Naive B cell (primary cell): ENCODE measurements around the gene STX12. TPM values are rescaled to one million over a fixed set of nuclear protein-coding genes. Genes with fewer than 3 reads are reported as not detected.
"Not testable (repeated sequence)": the region's sequence is repeated elsewhere in the genome, so short reads cannot be mapped to it uniquely, and the experiment has no call there.

Experiments used
- ATAC-seq, 2 donors: fragments of 150-1000 bp; cut with Tn5 transposase; 2 replicates each; pipeline ENCODE4 v1.10.0; 2021; ENCODE audit warnings: low read depth in 2 of 2, mild to moderate bottlenecking in 2 of 2, moderate library complexity in 2 of 2
- DNase-seq: peaks from one replicate; pipeline ENCODE4 v3.0.0; 2022
- H3K27ac Mint-ChIP-seq, 6 donors: one replicate each; pipeline ENCODE4 v1.8.0; 2020 to 2022; ENCODE audit warnings: mild to moderate bottlenecking in 6 of 6, mixed read lengths in 6 of 6, moderate library complexity in 5 of 6, inconsistent platforms in 2 of 6
- H3K27me3 Mint-ChIP-seq, 3 donors: one replicate each; pipeline ENCODE4 v1.8.0; 2021 to 2022; ENCODE audit warnings: mixed read lengths in 3 of 3, mild to moderate bottlenecking in 1 of 3
- H3K36me3 Mint-ChIP-seq, 2 donors: one replicate each; pipeline ENCODE4 v1.8.0; 2020 to 2022; ENCODE audit warnings: mixed read lengths in 2 of 2, inconsistent platforms in 1 of 2, mild to moderate bottlenecking in 1 of 2
- H3K4me1 Mint-ChIP-seq, 3 donors: one replicate each; pipeline ENCODE4 v1.8.0; 2020 to 2022; ENCODE audit warnings: mixed read lengths in 3 of 3, inconsistent platforms in 1 of 3, mild to moderate bottlenecking in 1 of 3, moderate library complexity in 1 of 3
- H3K4me3 Mint-ChIP-seq, 8 donors: one replicate each; pipeline ENCODE4 v1.8.0; 2020 to 2022; ENCODE audit warnings: mild to moderate bottlenecking in 8 of 8, mixed read lengths in 8 of 8, moderate library complexity in 8 of 8, inconsistent platforms in 2 of 8
- H3K9me3 Mint-ChIP-seq, 7 donors: one replicate each; pipeline ENCODE4 v1.8.0; 2020 to 2022; ENCODE audit warnings: mixed read lengths in 7 of 7, mild to moderate bottlenecking in 5 of 7, inconsistent platforms in 2 of 7, moderate library complexity in 1 of 7
- polyA plus RNA-seq, 6 donors: library from polyadenylated mRNA; unstranded; fragments of 300-500 nt; fragmentation: Illumina TruSeq; gene quantifications; one replicate each; pipeline ENCODE4 v1.2.3, GENCODE V29; 2021; ENCODE audit warnings: low read depth in 6 of 6

STX12 gene
- polyA plus RNA-seq, 6 donors from 2014 or later = 11.2 to 21.4 (median 18.2) TPM

GRCh38 chr1:27759236-27759635, 13.8 kb upstream of the STX12 start:
- Mint-ChIP-seq H3K36me3 (peaks cover 16 to 19% of the 10 kb centered on the region in 2 donors), H3K27ac (peak overlapping the region in 2 of 6 donors; percentile 47 to 83), H3K4me3 (no peak overlapping the region), H3K4me1 (no peaks in the 10 kb centered on the region), H3K27me3 (no peaks in the 10 kb centered on the region), H3K9me3 (no peaks in the 10 kb centered on the region)
- DNase-seq (no peak), ATAC-seq (no peak)

- Mint-ChIP-seq H3K4me3 (no peak overlapping the region), H3K9me3 (no peaks in the 10 kb centered on the region), H3K27me3 (no peaks in the 10 kb centered on the region), H3K36me3 (peaks cover 9 to 14% of the 10 kb centered on the region in 2 donors), H3K27ac (no peak overlapping the region), H3K4me1 (no peaks in the 10 kb centered on the region)
- DNase-seq (no peak), ATAC-seq (no peak)
These were observed 12.6 kb upstream of the STX12 start for GRCh38 chr1:27760426-27760825.

DNA sequence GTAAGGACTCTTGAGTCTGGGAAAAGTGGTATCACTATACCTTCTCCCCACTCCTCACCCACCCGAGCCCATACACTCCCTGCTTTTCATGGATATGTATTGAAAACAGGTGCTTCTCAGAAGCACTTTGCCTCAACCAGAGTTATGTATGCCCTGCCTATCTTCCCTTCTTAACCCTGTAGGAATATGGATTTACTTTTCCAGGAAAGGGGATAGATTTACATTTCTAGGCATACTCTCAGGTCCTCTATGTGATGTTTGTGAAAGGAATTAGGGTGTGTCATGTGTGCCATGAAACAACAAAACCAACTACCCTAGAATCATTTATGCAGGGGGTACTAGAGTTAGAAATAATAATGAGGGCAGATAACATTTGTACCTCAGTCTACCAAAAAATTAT, 11.0 kb upstream of the STX12 start:
- Mint-ChIP-seq H3K9me3 (no peaks in the 10 kb centered on the region), H3K4me1 (no peaks in the 10 kb centered on the region), H3K36me3 (peaks cover 8 to 9% of the 10 kb centered on the region in 2 donors), H3K27ac (no peak overlapping the region), H3K27me3 (no peaks in the 10 kb centered on the region), H3K4me3 (no peak overlapping the region)
- DNase-seq (no peak), ATAC-seq (no peak)

DNA sequence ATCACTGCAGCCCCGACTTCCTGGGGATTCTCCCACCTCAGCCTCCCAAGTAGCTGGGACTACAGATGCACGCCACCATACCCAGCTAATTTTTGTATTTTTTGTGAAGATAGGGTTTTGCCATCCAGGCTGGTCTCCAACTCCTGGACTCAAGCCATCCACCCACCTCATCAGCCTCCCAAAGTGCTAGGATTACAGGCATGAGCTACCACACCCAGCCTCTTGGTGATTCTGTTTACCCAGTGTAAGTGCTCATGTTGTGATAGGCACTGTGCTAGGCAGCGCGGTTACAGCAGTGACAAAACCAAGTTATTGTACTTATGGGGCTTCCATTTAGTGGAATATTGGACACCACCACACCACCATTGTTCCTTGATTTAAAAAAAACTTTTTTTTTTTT, 9.7 kb upstream of the STX12 start:
- H3K27ac Mint-ChIP-seq = no peak overlapping the region
- no peak for ATAC-seq
- H3K4me3 Mint-ChIP-seq = no peak overlapping the region
- no peaks in the 10 kb centered on the region for H3K4me1 Mint-ChIP-seq
- H3K36me3 Mint-ChIP-seq = peaks cover 4 to 8% of the 10 kb centered on the region in 2 donors
- H3K9me3 Mint-ChIP-seq = no peaks in the 10 kb centered on the region
- H3K27me3 Mint-ChIP-seq = no peaks in the 10 kb centered on the region
- DNase-seq = no peak

DNA sequence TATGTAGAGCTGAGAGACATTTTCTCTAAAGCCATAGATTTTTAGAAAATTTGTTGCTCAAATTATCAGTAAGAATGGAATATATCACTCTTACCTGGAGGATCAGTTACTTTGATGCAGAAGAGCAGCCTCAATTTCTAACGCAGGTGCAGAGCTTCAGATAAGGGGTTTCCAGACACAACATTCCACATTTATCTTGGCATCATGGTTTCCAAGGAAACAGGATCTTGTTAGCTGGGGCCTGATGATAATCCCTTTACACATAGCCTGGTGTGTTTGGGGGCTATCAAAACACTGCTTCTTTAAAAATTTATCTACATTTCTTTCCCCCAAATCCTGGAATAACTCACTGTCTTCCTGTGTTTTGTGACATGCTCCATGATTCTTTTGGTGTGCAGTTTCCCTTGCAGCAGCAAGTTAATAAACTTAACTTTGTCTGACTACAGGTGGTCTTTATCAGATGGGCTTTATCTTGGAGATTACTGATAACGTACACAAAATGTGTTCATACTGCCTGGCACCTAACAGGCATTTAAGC, 2.7 kb upstream of the STX12 start:
- H3K4me1 Mint-ChIP-seq = peaks cover 8 to 16% (median 14%) of the 10 kb centered on the region in 3 donors
- no peaks in the 10 kb centered on the region for H3K9me3 Mint-ChIP-seq
- DNase-seq = no peak
- no peaks in the 10 kb centered on the region for H3K36me3 Mint-ChIP-seq
- peak overlapping the region in 1 of 6 donors; percentile 21 for H3K27ac Mint-ChIP-seq
- no peak for ATAC-seq
- H3K27me3 Mint-ChIP-seq = no peaks in the 10 kb centered on the region
- peak overlapping the region in 1 of 8 donors; percentile 1 for H3K4me3 Mint-ChIP-seq

- H3K9me3 Mint-ChIP-seq = no peaks in the 10 kb centered on the region
- no peaks in the 10 kb centered on the region for H3K27me3 Mint-ChIP-seq
- ATAC-seq (no peak), DNase-seq (peak; percentile 6)
- H3K4me3 Mint-ChIP-seq = peak overlapping the region; percentile 88 to 99 (median 94)
- peak overlapping the region; percentile 97 to 99 (median 98) for H3K27ac Mint-ChIP-seq
- peaks cover 25 to 29% (median 27%) of the 10 kb centered on the region in 3 donors for H3K4me1 Mint-ChIP-seq
- no peaks in the 10 kb centered on the region for H3K36me3 Mint-ChIP-seq
These were observed 735 bp upstream of the STX12 start for GRCh38 chr1:27772036-27772931.

- H3K27ac Mint-ChIP-seq = peak overlapping the region; percentile 98 to 99 (median 98)
- no peaks in the 10 kb centered on the region for H3K9me3 Mint-ChIP-seq
- H3K27me3 Mint-ChIP-seq = no peaks in the 10 kb centered on the region
- ATAC-seq = peak; percentile 36 to 38
- no peak for DNase-seq
- peak overlapping the region; percentile 88 to 99 (median 94) for H3K4me3 Mint-ChIP-seq
- H3K4me1 Mint-ChIP-seq = peaks cover 26 to 32% (median 28%) of the 10 kb centered on the region in 3 donors
- H3K36me3 Mint-ChIP-seq = no peaks in the 10 kb centered on the region
These were observed 917 bp downstream of the STX12 start for GRCh38 chr1:27773826-27774445.

- DNase-seq (no peak), ATAC-seq (no peak)
- Mint-ChIP-seq H3K27me3 (no peaks in the 10 kb centered on the region), H3K4me3 (no peak overlapping the region), H3K27ac (peak overlapping the region in 2 of 6 donors; percentile 3 to 70), H3K36me3 (no peaks in the 10 kb centered on the region), H3K4me1 (peaks cover 26 to 36% (median 34%) of the 10 kb centered on the region in 3 donors), H3K9me3 (no peaks in the 10 kb centered on the region)
These were observed 1.6 kb downstream of the STX12 start for GRCh38 chr1:27774654-27775053.

GRCh38 chr1:27775336-27775735, 2.3 kb downstream of the STX12 start:
- not testable (repeated sequence) for H3K36me3 Mint-ChIP-seq, H3K9me3 Mint-ChIP-seq, ATAC-seq, H3K27me3 Mint-ChIP-seq, DNase-seq
- Mint-ChIP-seq H3K4me3 (peak overlapping the region in 3 of 8 donors; percentile 5 to 36 (median 15)), H3K27ac (peak overlapping the region in 4 of 6 donors; percentile 1 to 83 (median 34)), H3K4me1 (peaks cover 26 to 38% (median 36%) of the 10 kb centered on the region in 3 donors)

DNA sequence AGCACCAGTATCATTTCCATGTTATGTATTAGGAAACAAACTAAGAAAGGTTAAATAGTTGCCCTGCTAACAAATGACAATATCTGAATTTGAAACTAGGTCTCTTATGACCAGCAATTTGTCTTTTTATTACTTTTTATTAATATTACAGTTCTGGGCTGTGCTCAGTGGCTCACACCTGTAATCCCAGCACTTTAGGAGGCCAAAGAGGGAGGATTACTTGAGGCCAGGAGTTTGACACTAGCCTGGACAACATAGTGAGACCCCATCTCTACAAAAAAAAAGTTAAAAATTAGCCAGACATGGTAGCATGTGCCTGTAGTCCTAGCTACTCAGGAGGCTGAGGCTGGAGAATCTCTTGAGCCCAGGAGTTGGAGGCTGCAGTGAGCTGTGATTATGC, 3.3 kb downstream of the STX12 start:
- H3K9me3 Mint-ChIP-seq, DNase-seq, H3K27me3 Mint-ChIP-seq, ATAC-seq, H3K36me3 Mint-ChIP-seq: not testable (repeated sequence)
- peaks cover 28 to 40% (median 36%) of the 10 kb centered on the region in 3 donors for H3K4me1 Mint-ChIP-seq
- H3K4me3 Mint-ChIP-seq = peak overlapping the region in 1 of 8 donors; percentile 36
- H3K27ac Mint-ChIP-seq = peak overlapping the region in 1 of 6 donors; percentile 62

GRCh38 chr1:27778056-27778455, 5.0 kb downstream of the STX12 start:
- no peak overlapping the region for H3K4me3 Mint-ChIP-seq

GRCh38 chr1:27779122-27779521, 6.1 kb downstream of the STX12 start:
- Mint-ChIP-seq H3K4me1 (peaks cover 27 to 35% (median 28%) of the 10 kb centered on the region in 3 donors), H3K9me3 (no peaks in the 10 kb centered on the region), H3K27me3 (no peaks in the 10 kb centered on the region), H3K36me3 (no peaks in the 10 kb centered on the region), H3K4me3 (no peak overlapping the region), H3K27ac (peak overlapping the region in 3 of 6 donors; percentile 30 to 66 (median 44))
- DNase-seq = no peak
- no peak for ATAC-seq

More at GRCh38 chr1:27778056-27778455, 5.0 kb downstream of the STX12 start:
- no peaks in the 10 kb centered on the region for H3K36me3 Mint-ChIP-seq
- ATAC-seq (no peak), DNase-seq (no peak)
- H3K27me3 Mint-ChIP-seq = no peaks in the 10 kb centered on the region
- H3K4me1 Mint-ChIP-seq = peaks cover 32 to 38% (median 35%) of the 10 kb centered on the region in 3 donors
- peak overlapping the region in 1 of 6 donors; percentile 29 for H3K27ac Mint-ChIP-seq
- H3K9me3 Mint-ChIP-seq = no peaks in the 10 kb centered on the region

GRCh38 chr1:27782950-27783349, 9.9 kb downstream of the STX12 start:
- Mint-ChIP-seq H3K4me3 (no peak overlapping the region), H3K27me3 (no peaks in the 10 kb centered on the region), H3K27ac (no peak overlapping the region), H3K36me3 (no peaks in the 10 kb centered on the region), H3K9me3 (no peaks in the 10 kb centered on the region), H3K4me1 (peaks cover 19 to 29% (median 25%) of the 10 kb centered on the region in 3 donors)
- DNase-seq = no peak
- ATAC-seq = no peak
